Natural killer cell (primary cell): ENCODE results near the gene NARF. TPM values are rescaled to one million over a fixed set of nuclear protein-coding genes. Genes with fewer than 3 reads are reported as not detected.
A peak's percentile ranks its signal among the peaks of the same experiment; 100 is the strongest.

Experiments used
- ATAC-seq, 3 donors: fragments of 150-1000 bp in 2 of 3; fragments of 200-7000 bp in 1 of 3; cut with Tn5 transposase; 1 replicate in 1 of 3; 2 replicates in 2 of 3; pipeline ENCODE4 v1.10.0; 2021; ENCODE audit warnings: mild to moderate bottlenecking in 2 of 3, moderate library complexity in 2 of 3
- DNase-seq, 2 donors: peaks; one replicate each; pipeline versions ENCODE4 v3.0.0 to v3.0.0-alpha.2; 2013 to 2021; ENCODE audit warnings: mixed read lengths in 1 of 2
- H3K27ac ChIP-seq: one replicate; pipeline ENCODE4 v1.5.1; 2013; ENCODE audit warnings: mild to moderate bottlenecking, low read length
- H3K27me3 ChIP-seq: one replicate; pipeline ENCODE4 v1.6.1; 2013; ENCODE audit warnings: low read length; ENCODE audit not compliant: control insufficient read depth, insufficient read depth
- H3K36me3 ChIP-seq: one replicate; pipeline ENCODE4 v1.6.1; 2013; ENCODE audit warnings: low read length; ENCODE audit not compliant: control insufficient read depth, insufficient read depth
- H3K4me1 ChIP-seq: one replicate; pipeline ENCODE4 v1.6.1; 2013; ENCODE audit warnings: low read length; ENCODE audit not compliant: control insufficient read depth, insufficient read depth
- H3K4me3 ChIP-seq: one replicate; pipeline ENCODE4 v1.5.1; 2013; ENCODE audit warnings: low read length
- H3K9me3 ChIP-seq: one replicate; pipeline ENCODE4 v1.6.1; 2013; ENCODE audit warnings: low read length; ENCODE audit not compliant: control insufficient read depth, insufficient read depth
- H3K27ac Mint-ChIP-seq, 2 donors: one replicate each; pipeline ENCODE4 v1.8.0; 2022; ENCODE audit warnings: mild to moderate bottlenecking in 2 of 2, mixed read lengths in 2 of 2, moderate library complexity in 1 of 2
- H3K27me3 Mint-ChIP-seq, 2 donors: one replicate each; pipeline ENCODE4 v1.8.0; 2022; ENCODE audit warnings: low read depth in 2 of 2, mixed read lengths in 2 of 2
- H3K36me3 Mint-ChIP-seq: one replicate; pipeline ENCODE4 v1.8.0; 2022; ENCODE audit warnings: mixed read lengths
- H3K4me1 Mint-ChIP-seq, 2 donors: one replicate each; pipeline ENCODE4 v1.8.0; 2022; ENCODE audit warnings: mixed read lengths in 2 of 2
- H3K4me3 Mint-ChIP-seq: one replicate; pipeline ENCODE4 v1.8.0; 2022; ENCODE audit warnings: mild to moderate bottlenecking, moderate library complexity, mixed read lengths
- H3K9me3 Mint-ChIP-seq, 2 donors: one replicate each; pipeline ENCODE4 v1.8.0; 2022; ENCODE audit warnings: mixed read lengths in 2 of 2
- CTCF ChIP-seq: fragments of 200-600 bp; IDR thresholded peaks from one replicate; pipeline ENCODE4 v1.8.0; 2022; ENCODE audit warnings: antibody characterized with exemption
- WGBS: methylation state at CpG from one replicate; pipeline ENCODE4 v1.1.7; 2013; ENCODE audit warnings: missing lambda C conversion rate; ENCODE audit not compliant: insufficient coverage; 5-methylcytosine and 5-hydroxymethylcytosine counted together
- intact Hi-C: fragments of 100-400 bp; cut with micrococcal nuclease; formaldehyde crosslinking; loops from one replicate; pipeline ENCODE4 v1.14.2; 2022
- total RNA-seq, 4 donors: library from RNA; stranded (reverse); fragments of 120-200 nt in 1 of 4; gene quantifications; one replicate each; pipeline versions ENCODE4 v1.2.3 to v1.2.4, GENCODE V29; 2013 to 2022

Gene NARF
- total RNA-seq, 3 donors from 2014 or later (not counting 1 experiment from before 2014, with no cell fraction given) = 130 to 203 (median 158) TPM

DNA sequence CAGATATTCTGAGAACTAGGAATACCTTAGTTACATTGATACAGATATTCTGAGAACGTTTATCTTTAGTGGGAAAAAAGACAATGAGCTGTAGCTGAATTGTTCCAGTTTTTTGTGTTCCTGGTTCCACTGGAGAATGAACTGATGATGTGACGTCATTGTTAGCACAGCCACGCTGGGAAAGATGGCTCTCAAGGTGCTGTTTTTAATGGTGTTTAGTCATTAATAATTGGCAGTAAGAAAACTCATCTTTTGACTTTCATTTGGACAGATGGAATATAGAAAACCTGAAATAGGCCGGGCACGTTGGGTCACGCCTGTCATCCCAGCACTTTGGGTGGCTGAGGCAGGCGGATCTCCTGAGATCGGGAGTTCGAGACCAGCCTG is 71.4 kb downstream of the NARF start:
- Mint-ChIP-seq H3K9me3 (no peaks in the 10 kb centered on the region), H3K4me1 (peaks cover 52 to 60% of the 10 kb centered on the region in 2 donors), H3K4me3 (no peak overlapping the region), H3K27ac (no peak overlapping the region), H3K36me3 (no peaks in the 10 kb centered on the region), H3K27me3 (no peaks in the 10 kb centered on the region)
- ATAC-seq (no peak), DNase-seq (no peak)
- Histone ChIP-seq H3K4me3 (no peak overlapping the region), H3K27ac (no peak overlapping the region), H3K27me3 (no peaks in the 10 kb centered on the region), H3K4me1 (peaks cover 26% of the 10 kb centered on the region), H3K36me3 (no peaks in the 10 kb centered on the region), H3K9me3 (no peaks in the 10 kb centered on the region)
- intact Hi-C loops = loop anchor here (5.0 kb wide), 1 partner anchor 47 kb away; no protein-coding TSS in a partner anchor
- no peak for TF ChIP-seq CTCF
- WGBS = 90% methylated on average over 9 of the region's 9 CpGs

GRCh38 chr17:82531431-82531881 is 72.9 kb downstream of the NARF start:
- no peak overlapping the region for H3K27ac ChIP-seq
- ATAC-seq = peak in 1 of 3 donors; percentile 27
- no peak overlapping the region for H3K4me3 ChIP-seq
- Mint-ChIP-seq H3K27me3 (no peaks in the 10 kb centered on the region), H3K4me1 (peaks cover 57 to 64% of the 10 kb centered on the region in 2 donors), H3K4me3 (no peak overlapping the region), H3K27ac (peak overlapping the region; percentile 60 to 65), H3K9me3 (no peaks in the 10 kb centered on the region), H3K36me3 (no peaks in the 10 kb centered on the region)
- TF ChIP-seq CTCF = no peak
- WGBS = 93% methylated on average over 7 of the region's 7 CpGs
- no peaks in the 10 kb centered on the region for H3K36me3 ChIP-seq
- no peaks in the 10 kb centered on the region for H3K27me3 ChIP-seq
- no peaks in the 10 kb centered on the region for H3K9me3 ChIP-seq
- peaks cover 20% of the 10 kb centered on the region for H3K4me1 ChIP-seq
- intact Hi-C loops = no loop called here
- no peak for DNase-seq

DNA sequence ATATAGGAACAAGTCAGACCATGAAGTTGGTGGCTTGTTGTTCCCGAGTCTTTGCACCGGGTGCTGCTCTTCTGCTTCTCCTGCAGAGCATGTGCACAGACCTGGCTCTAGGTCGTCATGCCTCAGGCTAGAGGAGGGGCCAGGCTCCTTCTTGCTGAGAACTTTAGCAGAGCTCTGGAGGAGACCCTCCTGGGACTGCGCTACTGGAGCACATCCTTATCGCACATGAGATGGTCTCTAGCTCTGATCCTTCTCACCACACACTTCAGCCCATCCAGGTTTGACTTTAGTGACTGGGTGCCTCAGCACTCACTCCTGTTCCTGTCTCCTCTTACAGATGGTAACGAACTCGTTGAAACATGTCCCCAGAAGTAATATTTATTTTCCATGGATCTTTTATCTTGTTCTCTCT is 75.9 kb downstream of the NARF start:
- H3K27ac ChIP-seq = no peak overlapping the region
- no peaks in the 10 kb centered on the region for H3K9me3 ChIP-seq
- intact Hi-C loops = no loop called here
- no peak for TF ChIP-seq CTCF
- Mint-ChIP-seq H3K4me1 (peaks cover 55 to 59% of the 10 kb centered on the region in 2 donors), H3K36me3 (no peaks in the 10 kb centered on the region), H3K4me3 (no peak overlapping the region), H3K9me3 (no peaks in the 10 kb centered on the region), H3K27me3 (no peaks in the 10 kb centered on the region), H3K27ac (peak overlapping the region; percentile 37 to 43)
- H3K4me3 ChIP-seq = no peak overlapping the region
- H3K27me3 ChIP-seq = no peaks in the 10 kb centered on the region
- H3K4me1 ChIP-seq = peaks cover 15% of the 10 kb centered on the region
- 92% methylated on average over 7 of the region's 7 CpGs for WGBS
- ATAC-seq (no peak), DNase-seq (no peak)
- no peaks in the 10 kb centered on the region for H3K36me3 ChIP-seq

DNA sequence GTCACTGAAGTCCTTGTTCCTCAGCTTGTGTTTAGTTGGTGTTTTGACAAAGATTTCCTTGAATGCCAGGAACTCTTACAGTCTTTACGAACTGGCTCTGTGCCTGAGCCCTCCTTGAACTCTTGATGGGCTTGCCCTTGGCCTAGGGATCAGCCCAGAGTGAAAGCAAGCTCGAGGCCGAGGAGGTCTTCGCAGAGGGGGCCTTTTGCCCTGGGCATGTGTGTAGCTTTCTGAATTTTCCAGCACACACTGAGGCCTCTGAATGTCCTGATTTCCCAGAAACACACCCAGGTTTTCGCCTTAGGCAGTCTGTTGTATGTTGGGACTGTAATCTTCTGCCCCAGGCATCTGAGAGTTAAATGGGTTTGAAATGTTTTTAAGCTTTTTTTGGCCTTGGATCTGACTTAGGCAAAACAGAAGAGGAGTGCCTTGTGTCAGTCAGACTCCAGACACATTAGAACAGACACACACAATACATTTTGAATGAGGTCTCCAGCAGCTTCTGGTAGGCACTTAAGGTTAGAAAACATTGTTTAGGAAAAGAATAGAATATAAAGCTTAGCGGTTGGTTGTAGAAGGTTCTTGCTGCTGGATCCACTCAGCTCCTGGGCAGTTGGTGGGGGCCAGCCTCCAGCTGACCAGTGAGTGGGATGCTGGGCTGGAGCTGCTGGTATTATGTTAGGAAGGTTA is 78.1 kb downstream of the NARF start:
- H3K27ac Mint-ChIP-seq = peak overlapping the region; percentile 37 to 43
- H3K36me3 ChIP-seq = no peaks in the 10 kb centered on the region

More for the DNA sequence above, 78.1 kb downstream of the NARF start:
- H3K27me3 Mint-ChIP-seq = no peaks in the 10 kb centered on the region
- H3K4me3 ChIP-seq = no peak overlapping the region
- DNase-seq (no peak), ATAC-seq (no peak)
- H3K4me3 Mint-ChIP-seq = no peak overlapping the region
- H3K9me3 Mint-ChIP-seq = no peaks in the 10 kb centered on the region
- intact Hi-C loops = no loop called here
- peaks cover 52% of the 10 kb centered on the region in 2 donors for H3K4me1 Mint-ChIP-seq
- WGBS = 81% methylated on average over 6 of the region's 6 CpGs
- H3K9me3 ChIP-seq = no peaks in the 10 kb centered on the region
- no peak for TF ChIP-seq CTCF
- no peak overlapping the region for H3K27ac ChIP-seq
- peaks cover 9% of the 10 kb centered on the region for H3K4me1 ChIP-seq
- H3K27me3 ChIP-seq = no peaks in the 10 kb centered on the region
- no peaks in the 10 kb centered on the region for H3K36me3 Mint-ChIP-seq
